Erythroblast (primary cell): Measurements from ENCODE around the gene DNAJB6.

Experiments
- GATA1 ChIP-seq: IDR thresholded peaks from 2 replicates; pipeline ENCODE4 v1.6.1; 2011; ENCODE audit warnings: low read depth, mild to moderate bottlenecking, control low read depth, low read length, moderate library complexity
- POLR2A ChIP-seq: IDR thresholded peaks from 2 replicates; pipeline ENCODE4 v1.6.1; 2011; ENCODE audit warnings: mild to moderate bottlenecking, low read length

- TF ChIP-seq POLR2A = no peak
- TF ChIP-seq GATA1 = no peak
These were observed 100.1 kb downstream of the DNAJB6 start for GRCh38 chr7:157436763-157437480.
